Parathyroid adenoma (tissue), 2 donors: ENCODE data around the gene INO80B.
"Not testable (repeated sequence)": the region's sequence is repeated elsewhere in the genome, so short reads cannot be mapped to it uniquely, and the experiment has no call there.

Experiments
- H2AFZ ChIP-seq: fragments of 300-600 bp; sonication (generic); one replicate; pipeline ENCODE4 v1.7.0; 2017; ENCODE audit warnings: antibody characterized with exemption, mild to moderate bottlenecking
- H3K27ac ChIP-seq: fragments of 300-600 bp; sonication (generic); one replicate; pipeline ENCODE4 v1.7.0; 2017
- H3K27me3 ChIP-seq: fragments of 300-600 bp; sonication (generic); one replicate; pipeline ENCODE4 v1.7.0; 2017; ENCODE audit warnings: low read length; ENCODE audit not compliant: control insufficient read depth, insufficient read depth
- H3K36me3 ChIP-seq: fragments of 300-600 bp; sonication (generic); one replicate; pipeline ENCODE4 v1.7.0; 2017; ENCODE audit warnings: low read length; ENCODE audit not compliant: control insufficient read depth, insufficient read depth
- H3K4me1 ChIP-seq: fragments of 300-600 bp; sonication (generic); one replicate; pipeline ENCODE4 v1.7.0; 2017; ENCODE audit warnings: control low read depth
- H3K4me2 ChIP-seq: fragments of 300-600 bp; sonication (generic); one replicate; pipeline ENCODE4 v1.7.0; 2017; ENCODE audit warnings: low read length
- H3K4me3 ChIP-seq: fragments of 300-600 bp; sonication (generic); one replicate; pipeline ENCODE4 v1.7.0; 2017; ENCODE audit warnings: low read depth, low read length
- H3K79me2 ChIP-seq: fragments of 300-600 bp; sonication (generic); one replicate; pipeline ENCODE4 v1.7.0; 2017; ENCODE audit warnings: control low read depth
- H3K9ac ChIP-seq: fragments of 300-600 bp; sonication (generic); one replicate; pipeline ENCODE4 v1.7.0; 2017; ENCODE audit warnings: mild to moderate bottlenecking
- H3K9me3 ChIP-seq: fragments of 300-600 bp; sonication (generic); one replicate; pipeline ENCODE4 v1.7.0; 2017; ENCODE audit warnings: low read length; ENCODE audit not compliant: control insufficient read depth
- CTCF ChIP-seq: fragments of 300-600 bp; sonication (generic); IDR thresholded peaks from one replicate; pipeline ENCODE4 v1.7.0; 2017; ENCODE audit warnings: antibody characterized with exemption, mild to moderate bottlenecking
- donor health status: primary hyperparathyroidism.

The INO80B gene

GRCh38 chr2:74441170-74441689 lies 13.7 kb upstream of the INO80B start:
- Histone ChIP-seq H3K36me3 (no peaks in the 10 kb centered on the region), H3K4me3 (peak overlapping the region; percentile 87), H3K9me3 (no peaks in the 10 kb centered on the region), H3K27ac (peak overlapping the region; percentile 88), H3K79me2 (peaks cover 10% of the 10 kb centered on the region), H3K27me3 (no peaks in the 10 kb centered on the region), H3K4me1 (peaks cover 8% of the 10 kb centered on the region), H3K4me2 (peak overlapping the region; percentile 95), H2AFZ (peak overlapping the region; percentile 99), H3K9ac (peak overlapping the region; percentile 1)
- no peak for TF ChIP-seq CTCF

- no peak for TF ChIP-seq CTCF
- Histone ChIP-seq H3K4me3 (peak within 1 kb of the TSS; percentile 87), H3K4me2 (peak within 1 kb of the TSS; percentile 95), H3K4me1 (peaks cover 8% of the 10 kb centered on the region), H3K36me3 (no peaks in the 10 kb centered on the region), H3K9me3 (no peaks in the 10 kb centered on the region), H3K27me3 (no peaks in the 10 kb centered on the region), H3K27ac (peak within 1 kb of the TSS; percentile 88), H3K9ac (peak within 1 kb of the TSS; percentile 1), H2AFZ (peak within 1 kb of the TSS; percentile 99), H3K79me2 (peaks cover 10% of the 10 kb centered on the region)
These were observed 13.0 kb upstream of the INO80B start, which contains the start of gene RTKN for GRCh38 chr2:74441690-74442482. Gene RTKN (minus strand): TSS chr2:74441937. CDS start chr2:74441816, 121 bp downstream.

GRCh38 chr2:74442483-74443297 lies 12.2 kb upstream of the INO80B start:
- H3K27me3 ChIP-seq, H3K4me1 ChIP-seq, H3K9me3 ChIP-seq, H3K36me3 ChIP-seq, H3K9ac ChIP-seq: not testable (repeated sequence)
- peak overlapping the region; percentile 99 for H2AFZ ChIP-seq
- H3K4me2 ChIP-seq = peak overlapping the region; percentile 95
- peaks cover 10% of the 10 kb centered on the region for H3K79me2 ChIP-seq
- peak overlapping the region; percentile 87 for H3K4me3 ChIP-seq
- H3K27ac ChIP-seq = peak overlapping the region; percentile 88

GRCh38 chr2:74444498-74445318 lies 10.2 kb upstream of the INO80B start:
- peaks cover under 1% of the 10 kb centered on the region for H3K4me1 ChIP-seq
- H3K79me2 ChIP-seq = no peaks in the 10 kb centered on the region
- H3K9ac ChIP-seq = no peak overlapping the region
- H3K4me3 ChIP-seq = no peak overlapping the region
- H3K4me2 ChIP-seq = no peak overlapping the region
- no peak for TF ChIP-seq CTCF
- H3K9me3 ChIP-seq = no peaks in the 10 kb centered on the region
- no peak overlapping the region for H3K27ac ChIP-seq
- peak overlapping the region; percentile 29 for H2AFZ ChIP-seq
- no peaks in the 10 kb centered on the region for H3K36me3 ChIP-seq
- no peaks in the 10 kb centered on the region for H3K27me3 ChIP-seq
